ENCODE results near the gene IQSEC3. TPM values are rescaled to one million over a fixed set of nuclear protein-coding genes. Genes with fewer than 3 reads are reported as not detected.
A peak's percentile ranks its signal among the peaks of the same experiment; 100 is the strongest.

Gene IQSEC3
- total RNA-seq, 4 donors from 2014 or later: 1.3 to 4.4 (median 3.3) TPM

GRCh38 chr12:135138-135537 lies 68.6 kb downstream of the IQSEC3 start:
- no peak for TF ChIP-seq CTCF (IDR thresholded peaks at IDR 0.05)
- ATAC-seq (ENCODE audit: low FRiP score) (no peak), DNase-seq (ENCODE audit: low spot score) (no peak)

GRCh38 chr12:138171-138897 lies 71.8 kb downstream of the IQSEC3 start:
- no peak for ATAC-seq (ENCODE audit: low FRiP score)
- no peak for TF ChIP-seq CTCF (IDR thresholded peaks at IDR 0.05)
- DNase-seq (ENCODE audit: low spot score): no peak

GRCh38 chr12:138898-139534 lies 72.4 kb downstream of the IQSEC3 start:
- ATAC-seq (ENCODE audit: low FRiP score) (peak; percentile 32), DNase-seq (ENCODE audit: low spot score) (no peak)
- no peak for TF ChIP-seq CTCF (IDR thresholded peaks at IDR 0.05)

- DNase-seq (ENCODE audit: low spot score) (no peak), ATAC-seq (ENCODE audit: low FRiP score) (no peak)
- TF ChIP-seq CTCF (IDR thresholded peaks at IDR 0.05): no peak
Observed at GRCh38 chr12:139585-139984, 73.0 kb downstream of the IQSEC3 start.

- DNase-seq (ENCODE audit: low spot score) (no peak), ATAC-seq (ENCODE audit: low FRiP score) (no peak)
- TF ChIP-seq CTCF (IDR thresholded peaks at IDR 0.05): no peak
Observed at GRCh38 chr12:140162-140561, 73.6 kb downstream of the IQSEC3 start.

GRCh38 chr12:143964-144649 lies 77.5 kb downstream of the IQSEC3 start:
- DNase-seq (ENCODE audit: low spot score): no peak
- no peak for ATAC-seq (ENCODE audit: low FRiP score)
- no peak for TF ChIP-seq CTCF (IDR thresholded peaks at IDR 0.05)
